SKM-1 (cell line): ENCODE measurements around the gene FBN3.

ENCODE experiments used
- DNase-seq: peaks from one replicate; lab custom pipeline; 2025; ENCODE audit not compliant: unreplicated experiment; lab: John Stamatoyannopoulos, UW

FBN3 gene

DNA sequence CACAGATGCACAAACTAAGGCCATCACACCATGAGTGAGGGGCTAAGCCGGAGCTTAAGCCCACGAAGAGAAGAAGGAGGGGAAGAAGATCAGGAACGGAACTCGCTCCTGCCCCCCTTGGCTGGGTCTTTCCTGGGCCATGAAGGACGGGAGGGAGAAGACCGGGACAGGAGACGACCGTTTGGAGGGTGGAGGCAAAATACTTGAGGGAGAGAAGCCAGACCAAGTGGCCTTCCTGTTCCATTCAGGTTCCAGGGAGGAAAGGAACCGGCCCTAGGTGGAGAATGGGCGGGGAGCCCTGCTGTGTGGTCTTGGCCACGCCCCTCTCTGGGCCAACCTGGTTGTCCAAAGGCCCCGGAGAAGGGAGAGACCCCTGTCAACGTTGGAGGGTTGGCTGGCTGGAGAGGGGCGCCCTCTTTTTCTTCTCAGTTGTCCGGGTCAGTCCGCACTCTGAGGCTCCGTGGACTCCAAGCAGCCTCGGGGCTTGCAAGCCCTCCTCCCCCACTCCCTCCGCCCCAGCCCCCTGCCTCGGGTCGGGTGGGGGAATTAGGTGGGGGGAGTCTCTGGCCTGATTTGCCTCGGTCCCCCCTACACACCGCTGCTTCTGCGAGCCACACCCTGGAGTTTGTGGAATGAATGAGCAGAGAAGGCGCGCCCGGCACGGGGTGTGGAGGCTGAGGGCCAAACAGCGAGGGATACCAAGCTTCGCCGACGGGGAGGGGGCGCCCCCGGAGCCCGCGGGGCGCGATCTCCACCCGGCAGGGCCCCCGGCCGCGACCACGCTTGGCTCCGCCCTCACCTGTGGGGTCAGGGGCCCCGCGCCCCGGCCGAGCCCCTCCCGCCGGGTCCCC, 757 bp downstream of the FBN3 start:
- no peak for DNase-seq

DNA sequence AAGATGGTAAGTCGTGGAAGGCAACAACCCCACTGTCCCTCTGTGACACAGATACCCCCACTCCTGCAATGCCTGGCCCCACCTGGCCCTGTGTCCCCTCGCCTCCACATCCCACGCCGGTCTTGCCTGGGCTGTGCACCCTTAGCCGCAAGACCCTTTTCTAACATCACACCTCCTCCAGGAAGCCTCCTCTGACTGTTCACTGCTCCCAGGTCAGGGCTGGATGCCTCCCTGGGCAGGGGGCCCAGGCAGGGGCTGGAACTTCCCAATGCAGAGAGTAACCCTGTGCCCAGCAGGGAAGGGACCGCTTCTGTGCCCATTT, 1.3 kb downstream of the FBN3 start:
- no peak for DNase-seq

DNA sequence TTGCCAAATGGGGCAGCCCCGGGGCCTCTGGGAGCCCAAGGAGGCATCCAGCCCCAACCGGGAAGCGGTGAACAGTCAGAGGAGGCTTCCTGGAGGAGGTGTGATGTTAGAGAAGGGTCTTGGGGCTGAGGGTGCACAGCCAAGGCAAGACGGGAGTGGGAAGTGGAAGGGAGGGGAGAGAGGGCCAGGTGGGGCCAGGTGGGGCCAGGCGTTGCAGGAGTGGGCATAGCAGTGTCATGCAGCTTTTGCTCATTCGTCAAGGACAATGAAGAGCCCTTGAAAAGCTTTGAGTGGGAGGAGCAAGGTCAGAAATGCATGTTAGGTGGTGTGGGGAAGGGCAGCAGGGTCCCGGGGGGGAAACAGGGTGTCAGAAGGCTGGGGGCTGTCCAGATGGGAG, 1.8 kb downstream of the FBN3 start:
- no peak for DNase-seq

DNA sequence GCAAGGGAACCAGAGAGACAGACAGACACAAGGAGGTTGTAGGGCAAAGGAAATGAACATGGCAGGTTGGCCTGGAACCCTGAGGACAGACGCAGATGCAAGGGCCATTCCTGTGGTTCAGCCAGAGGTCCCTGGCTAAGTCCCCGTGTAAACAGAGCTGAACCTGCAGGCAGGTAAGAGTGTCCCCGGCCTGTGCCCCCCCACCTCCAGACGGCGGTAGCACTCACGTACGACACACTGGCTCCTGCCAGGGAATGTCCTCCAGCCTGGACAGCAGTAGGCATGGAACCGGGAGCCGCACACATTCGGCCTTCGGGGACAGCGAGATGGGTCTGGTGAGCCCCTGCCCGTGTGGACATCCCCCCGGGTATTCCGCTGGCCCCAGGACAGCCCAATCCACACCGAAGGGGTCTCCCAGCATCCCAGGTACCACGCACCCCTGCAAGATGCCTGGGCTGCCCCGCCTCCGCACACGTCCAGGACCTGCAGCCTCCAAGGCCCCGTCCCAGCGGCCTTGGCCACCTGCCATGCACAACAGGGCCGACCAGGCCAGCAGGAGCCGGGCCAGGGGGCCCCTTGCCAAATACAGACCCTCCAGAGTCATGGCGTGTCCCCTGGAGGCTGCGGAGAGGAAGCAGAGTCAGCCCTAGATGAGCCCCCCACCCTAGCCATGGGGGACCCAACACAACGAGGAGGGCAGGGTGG, 2.4 kb downstream of the FBN3 start:
- DNase-seq, result no peak

DNA sequence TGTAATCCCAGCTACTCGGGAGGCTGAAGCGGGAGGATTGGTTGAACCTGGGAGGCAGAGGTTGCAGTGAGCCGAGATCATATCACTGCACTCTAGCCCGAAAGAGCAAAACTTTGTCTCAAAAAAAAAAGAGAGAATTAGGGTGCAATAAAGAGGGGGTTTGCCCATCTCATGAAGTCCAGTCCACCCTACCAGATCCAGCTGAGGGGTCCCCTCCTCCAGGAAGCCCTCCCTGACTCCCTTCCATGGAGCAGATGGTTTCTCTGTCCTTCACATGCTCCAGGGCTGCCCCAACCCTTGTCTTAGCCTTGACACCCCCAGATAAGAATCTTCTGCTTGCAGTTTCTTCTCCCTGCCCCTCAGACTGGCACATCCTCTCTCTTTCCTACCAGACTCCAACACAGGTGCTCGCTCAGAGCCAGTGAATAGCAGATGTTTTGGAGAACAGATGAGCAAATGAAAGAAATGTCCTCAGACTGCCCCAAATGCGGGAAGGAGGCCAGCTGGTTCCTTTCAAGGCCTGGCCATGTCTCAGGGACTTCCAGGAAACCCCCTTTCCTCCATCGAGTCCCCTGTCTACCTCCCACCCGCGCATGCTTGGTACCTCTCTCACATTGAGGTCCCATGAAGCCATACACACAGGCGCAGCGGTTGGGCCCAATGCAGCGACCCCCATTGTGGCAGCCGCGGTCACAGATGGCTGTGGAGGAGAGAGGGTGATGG, 5.0 kb downstream of the FBN3 start:
- DNase-seq, result no peak

DNA sequence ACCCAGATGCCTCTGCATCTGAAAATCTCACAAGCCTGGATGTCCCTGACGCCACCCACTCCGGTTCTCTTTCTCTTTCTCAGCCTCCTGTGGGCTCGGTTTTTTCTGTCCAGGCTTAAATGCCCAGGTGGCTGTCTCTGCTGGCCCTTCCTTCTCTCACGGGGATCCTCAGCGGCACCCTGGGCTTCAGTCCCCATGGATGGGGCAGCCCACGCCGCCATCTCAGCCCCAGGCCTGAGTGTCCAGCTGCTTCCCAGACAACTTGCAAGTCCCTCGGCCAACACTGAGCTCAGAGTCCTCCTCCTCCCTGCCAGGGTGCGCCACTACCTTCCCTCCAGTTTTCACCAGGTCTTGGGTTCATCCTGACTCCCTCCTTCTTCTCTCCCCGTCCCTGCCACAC, 6.4 kb downstream of the FBN3 start:
- no peak for DNase-seq

DNA sequence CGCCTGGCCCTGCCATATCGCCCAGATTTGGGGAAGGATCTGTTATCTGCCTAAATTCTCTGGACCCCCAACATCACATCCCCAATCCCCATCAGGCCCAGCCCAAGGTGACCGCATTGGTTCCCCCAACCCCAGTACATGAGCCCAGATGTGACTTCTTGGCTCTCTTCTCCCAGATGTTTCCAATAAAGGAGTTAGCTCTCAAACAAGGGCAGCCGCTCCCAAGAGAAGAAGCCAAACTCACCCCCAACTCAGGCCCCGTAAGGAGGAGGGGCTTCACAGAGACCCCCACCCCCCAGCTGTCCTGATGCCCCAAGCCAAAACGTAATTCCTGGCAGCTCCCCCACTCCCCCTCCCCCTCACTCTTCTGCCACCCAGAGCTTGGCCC, 6.9 kb downstream of the FBN3 start:
- DNase-seq, result no peak

DNA sequence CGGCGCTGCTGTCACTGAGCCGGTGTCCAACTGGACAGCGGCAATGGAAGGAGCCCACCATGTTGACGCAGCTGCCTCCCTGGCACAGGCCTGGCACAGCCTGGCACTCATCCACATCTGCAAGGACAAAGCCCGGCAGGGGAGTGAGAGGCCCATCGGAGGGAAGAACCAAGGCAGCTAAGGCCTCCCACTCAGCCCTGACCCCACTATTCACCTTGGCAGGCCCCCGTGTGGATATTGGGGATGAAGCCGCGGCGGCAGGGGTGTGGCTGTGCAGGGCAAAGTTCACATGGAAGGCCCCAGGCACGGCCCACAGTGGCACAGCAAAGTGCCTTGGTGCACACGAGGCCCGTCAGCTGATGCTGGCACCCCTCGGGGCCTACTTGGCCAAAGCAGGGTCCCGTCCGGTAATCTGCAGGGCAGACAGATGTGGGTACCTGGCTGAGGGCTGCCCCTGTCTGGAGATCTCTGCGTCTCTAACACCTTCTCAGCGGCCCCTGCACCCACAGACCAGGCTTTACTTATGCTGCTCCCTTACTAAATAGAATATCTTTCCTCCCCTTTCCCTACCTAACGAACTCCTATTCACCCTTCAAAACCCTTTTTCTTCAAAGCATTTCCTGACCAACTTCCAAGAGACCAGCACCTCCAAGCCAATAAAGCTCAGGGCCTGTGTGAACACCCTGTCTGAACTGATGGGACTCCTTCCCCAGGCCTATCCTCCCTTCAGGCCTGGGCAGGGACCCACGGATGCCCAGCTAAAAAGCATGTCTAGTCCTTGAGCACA, 7.5 kb downstream of the FBN3 start:
- no peak for DNase-seq

DNA sequence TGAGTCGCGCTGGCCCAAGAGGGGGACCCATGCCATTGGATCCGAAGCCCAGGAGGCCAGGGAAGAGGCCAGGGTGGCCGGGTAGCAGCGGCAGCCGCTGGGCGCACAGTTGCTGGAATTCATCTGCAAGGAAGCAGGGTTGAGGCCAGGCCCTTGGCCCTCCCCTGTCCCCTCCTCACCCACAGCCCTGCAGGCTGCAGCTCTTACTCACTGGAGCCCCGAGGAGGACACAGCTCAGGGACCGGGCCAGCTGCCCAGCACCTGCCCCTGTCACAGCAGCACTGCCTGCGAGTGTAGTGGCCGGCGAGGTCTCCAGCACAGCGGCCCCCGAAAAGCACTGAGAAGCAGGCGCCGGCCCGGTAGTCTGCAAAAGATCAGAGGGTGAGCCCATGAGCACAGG, 11.2 kb downstream of the FBN3 start:
- no peak for DNase-seq

DNA sequence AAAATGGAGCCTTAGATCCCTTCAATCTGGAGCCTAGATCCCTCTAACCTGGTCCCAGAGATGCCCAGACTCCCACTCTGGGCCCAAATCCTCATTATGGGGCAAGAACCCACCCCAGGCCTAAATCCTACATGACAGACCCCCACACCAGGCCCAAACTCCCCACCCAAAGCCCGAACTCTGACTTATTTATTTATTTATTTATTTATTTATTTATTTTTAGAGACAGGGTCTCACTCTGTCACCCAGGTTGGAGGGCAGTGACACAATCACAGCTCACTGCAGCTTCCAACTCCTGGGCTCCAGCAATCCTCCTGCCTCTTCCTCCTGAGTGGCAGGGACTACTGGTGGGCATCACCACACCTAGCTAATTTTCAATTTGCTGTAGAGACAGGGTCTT, 12.0 kb downstream of the FBN3 start:
- DNase-seq, result no peak

DNA sequence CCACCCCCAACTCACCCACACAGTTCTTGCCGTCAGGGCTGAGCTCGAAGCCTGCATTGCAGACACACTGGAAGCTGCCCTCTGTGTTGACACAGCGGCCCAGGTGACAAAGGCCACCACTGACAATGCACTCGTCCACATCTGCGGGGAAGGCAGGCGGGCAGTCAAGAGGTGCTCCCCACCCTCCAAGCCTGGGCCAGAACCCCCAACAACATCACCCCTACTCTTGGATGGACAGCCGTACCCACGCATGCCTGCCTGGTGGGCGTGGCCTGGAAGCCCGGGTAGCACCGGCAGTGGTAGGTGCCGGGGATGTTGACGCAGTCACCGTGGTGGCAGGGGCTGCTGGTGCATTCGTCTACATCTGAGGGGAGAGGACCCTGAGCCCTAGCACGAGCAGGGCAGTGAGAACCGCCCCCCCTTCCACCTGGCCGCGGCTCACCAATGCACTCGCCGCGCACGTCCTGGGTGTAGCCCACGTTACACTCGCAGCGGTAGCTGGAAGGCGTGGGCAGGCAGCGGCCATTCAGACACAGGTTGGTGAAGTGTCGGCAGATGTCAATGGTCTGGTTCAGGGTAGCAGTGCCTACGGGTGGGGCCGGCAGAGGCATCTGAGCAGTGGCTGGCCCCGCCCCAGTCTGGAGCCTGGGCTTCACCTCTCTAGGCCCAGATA, 13.3 kb downstream of the FBN3 start:
- no peak for DNase-seq

DNA sequence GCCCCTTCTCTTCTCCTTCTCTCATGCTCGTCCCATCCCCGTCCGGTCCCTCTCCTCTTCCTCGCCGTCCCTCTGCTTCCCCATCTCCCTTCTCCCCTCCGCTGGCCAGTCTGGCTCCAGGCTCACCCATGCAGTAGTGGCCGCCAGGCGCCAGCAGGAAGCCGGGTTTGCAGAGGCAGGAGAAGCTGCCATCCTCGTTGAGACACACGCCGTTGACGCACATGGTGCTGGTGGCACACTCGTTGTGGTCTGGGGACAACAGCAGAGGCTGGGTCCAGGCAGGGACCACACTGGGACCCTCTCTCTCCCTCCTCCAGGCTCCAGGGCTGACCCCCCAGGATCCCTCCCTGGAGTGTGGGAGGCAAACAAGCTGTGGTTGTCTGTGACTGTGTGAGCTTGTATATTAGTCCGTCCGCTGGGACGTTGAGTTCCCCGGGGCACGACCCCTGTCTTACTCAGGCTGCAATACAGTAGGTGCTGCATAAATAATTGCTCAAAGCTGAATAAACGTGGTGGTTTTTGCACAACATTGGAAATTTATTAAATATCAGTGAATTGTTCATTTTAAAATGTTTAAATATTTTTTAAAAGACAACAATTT, 16.4 kb downstream of the FBN3 start:
- no peak for DNase-seq

DNA sequence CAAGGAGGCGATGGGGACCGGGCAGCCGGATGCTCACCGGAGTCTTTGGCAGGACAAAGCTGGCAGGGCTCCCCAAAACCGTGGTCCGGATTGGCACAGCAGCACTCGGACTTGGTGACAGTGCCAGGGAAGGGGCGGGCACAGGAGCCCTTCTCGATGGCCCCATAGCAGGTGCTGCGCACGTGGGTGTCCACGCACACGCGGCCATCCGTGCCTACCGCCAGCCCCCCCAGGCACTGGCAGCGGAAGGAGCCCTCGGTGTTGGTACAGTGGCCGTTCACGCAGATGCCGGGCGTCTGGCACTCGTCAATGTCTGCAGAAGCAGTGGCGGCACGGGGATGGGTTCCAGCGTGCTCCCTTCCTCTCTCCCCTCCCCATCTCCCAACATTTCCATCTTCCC, 17.9 kb downstream of the FBN3 start:
- no peak for DNase-seq

DNA sequence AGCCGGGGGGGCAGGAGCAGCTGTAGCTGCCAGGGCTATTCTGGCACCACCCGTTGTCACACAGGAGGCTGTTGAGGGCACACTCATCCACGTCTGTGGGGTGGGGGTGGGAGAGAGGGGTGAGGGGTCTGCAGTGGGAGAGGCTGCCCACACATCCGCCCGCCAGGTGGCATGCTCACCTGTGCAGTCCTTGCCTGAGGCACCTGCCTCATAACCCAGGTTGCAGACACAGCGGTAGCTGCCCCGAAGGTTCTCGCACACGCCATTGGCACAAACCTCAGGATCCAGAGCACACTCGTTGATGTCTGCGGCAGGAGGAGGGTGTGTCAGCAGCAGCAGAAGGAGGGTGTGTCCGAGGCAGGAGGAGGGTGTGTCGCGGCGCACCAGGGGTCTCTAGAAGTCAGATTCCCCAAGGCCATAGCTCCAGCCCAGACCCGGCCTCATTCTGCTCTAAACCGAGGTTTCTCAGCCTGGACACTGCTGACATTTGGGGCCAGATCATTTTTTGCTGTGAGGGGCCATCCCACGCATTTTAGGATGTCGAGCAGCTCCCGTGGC, 20.3 kb downstream of the FBN3 start:
- no peak for DNase-seq

DNA sequence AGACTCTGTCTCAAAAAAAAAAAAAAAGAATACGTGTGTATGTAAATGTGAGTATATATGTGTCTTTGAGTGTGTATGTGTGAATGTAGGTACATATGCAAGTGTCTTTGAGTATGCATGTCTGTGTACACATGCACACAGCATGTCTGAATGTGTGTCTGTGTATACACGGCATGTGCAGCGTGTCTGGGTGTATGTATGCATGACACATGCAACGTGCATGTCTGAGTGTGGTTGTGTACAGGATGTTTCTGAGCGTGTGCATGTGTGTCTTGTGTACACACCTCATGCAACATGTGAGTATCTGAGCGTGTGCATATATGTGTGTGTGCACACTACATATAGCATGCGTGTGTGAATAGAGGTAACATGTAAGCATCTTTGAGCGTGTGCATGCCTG, 20.8 kb downstream of the FBN3 start:
- DNase-seq, result no peak

DNA sequence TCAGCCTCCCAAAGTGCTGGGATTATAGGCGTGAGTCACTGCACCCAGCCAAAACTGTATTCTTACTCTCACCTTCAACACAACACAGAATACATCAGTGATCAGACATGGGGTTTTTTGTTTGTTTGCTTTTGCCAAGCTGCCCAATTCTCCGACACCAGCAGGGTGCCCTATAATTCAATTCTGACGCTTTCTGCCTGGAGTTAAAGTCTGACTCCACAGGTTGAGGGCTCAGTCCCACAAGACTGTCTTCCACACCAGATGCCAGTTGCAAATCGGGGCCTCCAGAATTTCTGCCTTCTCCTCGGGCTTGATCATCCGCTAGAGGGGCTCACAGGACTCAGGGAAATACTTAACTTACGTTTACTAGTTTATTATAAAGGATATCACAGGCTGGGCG, 22.1 kb downstream of the FBN3 start:
- DNase-seq, result no peak

DNA sequence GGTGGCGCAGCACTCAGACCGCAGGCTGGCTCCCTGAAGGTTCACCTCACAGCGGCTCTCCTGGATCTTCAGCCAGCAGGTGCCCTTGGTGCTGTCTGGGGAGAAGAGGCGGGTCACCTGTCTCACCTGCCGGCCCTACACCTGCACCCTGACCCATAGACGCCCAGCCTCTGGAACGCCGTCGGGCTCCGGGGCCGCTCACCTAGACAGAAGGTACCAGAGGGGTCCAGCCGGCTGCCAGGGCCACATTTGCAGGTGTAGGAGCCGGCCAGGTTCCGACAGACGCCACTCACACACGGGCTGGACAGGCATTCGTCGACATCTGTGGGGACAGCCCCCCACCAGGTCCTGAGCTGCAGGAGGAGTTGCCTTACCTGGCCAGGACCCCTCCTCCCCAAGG, 22.9 kb downstream of the FBN3 start:
- DNase-seq, result no peak

DNA sequence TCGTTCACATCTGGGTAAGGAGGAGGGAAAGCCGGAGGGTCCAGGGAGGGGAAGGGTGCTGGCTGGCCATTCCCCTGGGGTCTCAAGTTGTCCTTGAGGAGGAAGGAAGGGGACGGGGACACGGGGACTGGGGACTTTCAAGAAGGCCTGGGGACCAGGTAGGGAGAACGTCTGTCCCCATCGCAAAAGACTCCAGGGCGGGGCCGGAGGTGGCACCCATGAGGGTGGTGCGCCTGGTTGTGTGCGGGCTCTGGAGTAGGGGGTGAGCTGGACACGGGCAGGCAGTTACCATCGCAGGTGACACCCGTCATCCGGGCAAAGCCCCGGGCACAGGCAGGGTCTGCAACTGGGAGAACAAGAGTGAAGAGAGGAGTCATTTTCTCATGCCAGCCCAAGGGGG, 23.4 kb downstream of the FBN3 start:
- DNase-seq, result no peak

DNA sequence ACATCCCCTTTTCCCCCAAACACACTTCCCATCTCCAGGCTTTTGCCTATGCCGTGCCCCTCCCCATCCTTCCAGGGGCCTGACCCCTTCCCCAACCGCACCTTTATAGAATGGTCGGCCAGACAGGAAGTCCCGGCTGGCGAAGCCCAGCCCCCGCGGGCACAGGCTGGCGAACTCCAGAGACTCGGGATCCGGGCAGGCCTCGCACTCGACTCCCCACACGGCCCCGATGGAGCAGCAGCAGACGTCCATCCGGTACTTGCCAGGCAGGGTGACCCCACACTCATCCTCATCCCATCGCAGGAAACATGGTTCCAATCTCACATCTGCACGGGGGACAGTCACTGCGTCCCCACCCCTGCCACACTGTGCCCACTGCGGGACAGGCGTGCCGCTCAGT, 25.7 kb downstream of the FBN3 start:
- no peak for DNase-seq
